Panc1 (cell line): ENCODE results near the gene POU2AF3. TPM values are rescaled to one million over a fixed set of nuclear protein-coding genes. Genes with fewer than 3 reads are reported as not detected.

Source experiments
- ATAC-seq: fragments of 200-7000 bp; cut with Tn5 transposase; 2 replicates; pipeline ENCODE4 v1.9.1; 2020; ENCODE audit warnings: mild to moderate bottlenecking, moderate library complexity
- BruUV-seq: library from RNA; stranded (reverse); fragments of 400-500 nt; replicated peaks from 2 replicates; lab custom pipeline; 2021; lab: Mats Ljungman, UMichigan
- CTCF ChIA-PET: fragments of 300-600 bp; sonication (Branson Sonifier 250); formaldehyde crosslinking; loops from one replicate; lab custom pipeline; 2022; ENCODE audit warnings: antibody characterized with exemption; lab: Charles Lee
- POLR2A ChIA-PET: fragments of 300-600 bp; sonication (Branson Sonifier 250); formaldehyde crosslinking; loops from one replicate; lab custom pipeline; 2022; ENCODE audit warnings: antibody characterized with exemption; lab: Charles Lee
- DNase-seq: peaks from one replicate; pipeline ENCODE4 v3.0.0-alpha.2; 2010; ENCODE audit warnings: low read depth, low spot score
- H3K27ac ChIP-seq: 2 replicates; pipeline ENCODE4 v1.5.1; 2011; ENCODE audit warnings: mild to moderate bottlenecking, low read length, inconsistent platforms
- H3K27me3 ChIP-seq: fragments of 200-500 bp; sonication (Bioruptor generic); 2 replicates; pipeline ENCODE4 v1.6.0; 2014; ENCODE audit warnings: low read length, inconsistent platforms; ENCODE audit not compliant: control insufficient read depth, insufficient read depth
- H3K36me3 ChIP-seq: fragments of 200-500 bp; sonication (Bioruptor generic); 2 replicates; pipeline ENCODE4 v1.5.1; 2014; ENCODE audit warnings: inconsistent platforms, mild to moderate bottlenecking, low read length, moderate library complexity; ENCODE audit not compliant: control insufficient read depth, insufficient read depth
- H3K4me1 ChIP-seq: 2 replicates; pipeline ENCODE4 v1.5.1; 2011; ENCODE audit warnings: inconsistent platforms, mild to moderate bottlenecking, low read length, moderate library complexity; ENCODE audit not compliant: control insufficient read depth, insufficient read depth
- H3K4me3 ChIP-seq, 2 experiments: 2 replicates each; pipeline ENCODE4 v1.5.1; 2011 to 2012; ENCODE audit warnings: low read depth in 2 of 2, low read length in 2 of 2, mild to moderate bottlenecking in 2 of 2, inconsistent platforms in 1 of 2, moderate library complexity in 1 of 2
- H3K9me3 ChIP-seq: fragments of 200-500 bp; sonication (Bioruptor generic); 2 replicates; pipeline ENCODE4 v1.5.1; 2014; ENCODE audit warnings: low read depth, mild to moderate bottlenecking, inconsistent platforms, low read length, moderate library complexity; ENCODE audit not compliant: control insufficient read depth, insufficient read depth
- POLR2AphosphoS5 ChIP-seq: IDR thresholded peaks from 2 replicates; pipeline ENCODE4 v1.6.1; 2012; ENCODE audit warnings: mild to moderate bottlenecking, low read depth, low read length, moderate library complexity
- REST ChIP-seq, 2 experiments: IDR thresholded peaks; 2 replicates each; pipeline ENCODE4 v1.6.1; 2011 to 2012; ENCODE audit warnings: low read depth in 2 of 2, control low read depth in 1 of 2, low read length in 1 of 2, mild to moderate bottlenecking in 1 of 2, moderate library complexity in 1 of 2; ENCODE audit not compliant: insufficient read depth in 1 of 2
- SIN3A ChIP-seq: IDR thresholded peaks from 2 replicates; pipeline ENCODE4 v1.6.1; 2012; ENCODE audit warnings: low read depth, mild to moderate bottlenecking, low read length, moderate library complexity, borderline replicate concordance; ENCODE audit not compliant: insufficient read depth
- TCF7L2 ChIP-seq: IDR thresholded peaks from 2 replicates; pipeline ENCODE4 v1.6.1; 2011; ENCODE audit warnings: mild to moderate bottlenecking, low read depth, low read length, inconsistent platforms
- in situ Hi-C: cut with HindIII; loops from 2 replicates; pipeline ENCODE4 v1.10.0; 2016; ENCODE audit warnings: low sequenced_read_pairs, low pct_unique_long_range_greater_than_20kb
- intact Hi-C: fragments of 100-400 bp; cut with micrococcal nuclease; formaldehyde crosslinking; loops from one replicate; pipeline ENCODE4 v1.10.0; 2022; ENCODE audit not compliant: unreplicated experiment
- total RNA-seq: library from RNA; stranded (reverse); gene quantifications from one replicate; pipeline ENCODE4 v1.2.1, GENCODE V29; 2021; ENCODE audit not compliant: unreplicated experiment
- TF ChIP-seq, protein P1 (sequence below): fragments of 450-650 bp; IDR thresholded peaks from 2 replicates; pipeline ENCODE4 v1.5.1; 2017; ENCODE audit warnings: mild to moderate bottlenecking

POU2AF3 gene
- total RNA-seq, 1 experiment from 2014 or later, result 0.64 TPM

DNA sequence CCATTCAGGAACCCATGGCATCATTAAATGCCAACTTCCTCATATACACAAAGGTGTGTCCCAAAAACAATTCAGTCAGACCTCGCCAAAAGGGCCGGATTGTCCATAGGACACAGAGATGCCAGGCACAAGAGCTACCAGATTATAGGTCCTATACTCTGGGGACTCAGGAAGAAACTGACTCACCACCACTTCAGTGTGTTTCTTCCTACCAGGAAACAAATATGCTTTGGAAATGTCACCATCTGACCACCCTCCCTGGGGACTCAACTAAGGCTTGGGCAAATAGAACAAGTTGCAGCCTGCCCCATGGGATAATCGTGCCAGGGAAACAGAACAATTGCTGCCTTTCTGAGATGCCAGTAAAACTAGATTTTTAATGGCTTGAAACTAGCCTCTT, 11.7 kb downstream of the POU2AF3 start:
- no peak overlapping the region for H3K27ac ChIP-seq
- in situ Hi-C loops, result no loop called here
- H3K4me3 ChIP-seq, result no peak overlapping the region
- TF ChIP-seq, protein P1, sequence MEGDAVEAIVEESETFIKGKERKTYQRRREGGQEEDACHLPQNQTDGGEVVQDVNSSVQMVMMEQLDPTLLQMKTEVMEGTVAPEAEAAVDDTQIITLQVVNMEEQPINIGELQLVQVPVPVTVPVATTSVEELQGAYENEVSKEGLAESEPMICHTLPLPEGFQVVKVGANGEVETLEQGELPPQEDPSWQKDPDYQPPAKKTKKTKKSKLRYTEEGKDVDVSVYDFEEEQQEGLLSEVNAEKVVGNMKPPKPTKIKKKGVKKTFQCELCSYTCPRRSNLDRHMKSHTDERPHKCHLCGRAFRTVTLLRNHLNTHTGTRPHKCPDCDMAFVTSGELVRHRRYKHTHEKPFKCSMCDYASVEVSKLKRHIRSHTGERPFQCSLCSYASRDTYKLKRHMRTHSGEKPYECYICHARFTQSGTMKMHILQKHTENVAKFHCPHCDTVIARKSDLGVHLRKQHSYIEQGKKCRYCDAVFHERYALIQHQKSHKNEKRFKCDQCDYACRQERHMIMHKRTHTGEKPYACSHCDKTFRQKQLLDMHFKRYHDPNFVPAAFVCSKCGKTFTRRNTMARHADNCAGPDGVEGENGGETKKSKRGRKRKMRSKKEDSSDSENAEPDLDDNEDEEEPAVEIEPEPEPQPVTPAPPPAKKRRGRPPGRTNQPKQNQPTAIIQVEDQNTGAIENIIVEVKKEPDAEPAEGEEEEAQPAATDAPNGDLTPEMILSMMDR, result no peak
- TF ChIP-seq SIN3A, result no peak
- peaks cover 40% of the 10 kb centered on the region for H3K27me3 ChIP-seq
- no peaks in the 10 kb centered on the region for H3K36me3 ChIP-seq
- H3K4me1 ChIP-seq, result no peaks in the 10 kb centered on the region
- ChIA-PET CTCF (no interaction called here), POLR2A (no interaction called here)
- ATAC-seq (no peak), DNase-seq (no peak)
- intact Hi-C loops, result no loop called here
- no peaks in the 10 kb centered on the region for H3K9me3 ChIP-seq
- BruUV-seq, result no TSS peak

DNA sequence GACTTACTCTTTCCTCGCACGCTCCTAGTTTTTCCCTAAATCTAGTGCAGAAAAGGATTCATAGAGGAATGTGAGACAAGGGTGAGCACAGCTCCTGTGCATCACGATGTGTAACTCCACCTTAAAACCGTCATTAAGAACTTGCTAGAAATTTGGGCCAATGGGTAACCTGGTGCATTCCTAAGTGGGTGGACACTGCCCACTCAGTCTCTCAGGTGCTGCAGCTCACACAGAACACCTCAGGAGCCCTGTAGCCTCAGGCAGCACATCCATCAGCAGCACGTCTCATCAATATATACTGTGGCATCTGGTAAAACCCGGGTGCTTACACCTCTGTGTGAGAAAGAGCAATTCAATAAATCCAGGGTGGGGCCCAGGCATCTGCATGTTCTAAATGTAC, 12.4 kb downstream of the POU2AF3 start:
- no peaks in the 10 kb centered on the region for H3K4me1 ChIP-seq
- no peak overlapping the region for H3K27ac ChIP-seq
- TF ChIP-seq, protein P1, result no peak
- TF ChIP-seq POLR2AphosphoS5, result no peak
- TF ChIP-seq TCF7L2, result no peak
- H3K27me3 ChIP-seq, result peaks cover 34% of the 10 kb centered on the region
- POLR2A ChIA-PET, result no interaction called here
- intact Hi-C loops, result no loop called here
- DNase-seq (no peak), ATAC-seq (no peak)
- no peaks in the 10 kb centered on the region for H3K36me3 ChIP-seq
- in situ Hi-C loops, result no loop called here
- H3K9me3 ChIP-seq, result no peaks in the 10 kb centered on the region
- BruUV-seq, result no TSS peak
- no peak overlapping the region for H3K4me3 ChIP-seq
- CTCF ChIA-PET, result no interaction called here

GRCh38 chr11:111312076-111312475, 13.7 kb downstream of the POU2AF3 start:
- no peaks in the 10 kb centered on the region for H3K36me3 ChIP-seq
- ChIA-PET CTCF (no interaction called here), POLR2A (interaction anchor here (0.6 kb wide), 1 partner anchor 558 kb away, joined by 5 read pairs; no protein-coding TSS in a partner anchor)
- H3K4me3 ChIP-seq, result no peak overlapping the region
- DNase-seq (no peak), ATAC-seq (no peak)
- intact Hi-C loops (no loop called here), in situ Hi-C loops (no loop called here)
- H3K27ac ChIP-seq, result no peak overlapping the region
- no TSS peak for BruUV-seq
- TF ChIP-seq, protein P1, result no peak
- TF ChIP-seq REST (IDR thresholded peaks at IDR 0.05; ENCODE audit: insufficient read depth in 1 of 2, low read depth in 2 of 2, low read length in 1 of 2) (no peak), POLR2AphosphoS5 (no peak), SIN3A (no peak), TCF7L2 (no peak)
- H3K9me3 ChIP-seq, result no peaks in the 10 kb centered on the region
- no peaks in the 10 kb centered on the region for H3K4me1 ChIP-seq
- peaks cover 21% of the 10 kb centered on the region for H3K27me3 ChIP-seq
